CD14-positive monocyte (primary cell): ENCODE data around the gene CCDC7. TPM values are rescaled to one million over a fixed set of nuclear protein-coding genes. Genes with fewer than 3 reads are reported as not detected.
"Not testable (repeated sequence)": the region's sequence is repeated elsewhere in the genome, so short reads cannot be mapped to it uniquely, and the experiment has no call there.

Experiments
- DNase-seq, 3 donors: peaks; one replicate each; pipeline ENCODE4 v3.0.0-alpha.2; 2011 to 2022
- H2AFZ ChIP-seq: 2 replicates; pipeline ENCODE4 v1.6.0; 2012; ENCODE audit warnings: mild to moderate bottlenecking, low read depth, low read length, inconsistent platforms; ENCODE audit not compliant: insufficient read depth, poor library complexity, severe bottlenecking
- H3K27ac ChIP-seq, 2 donors: 1 replicate in 1 of 2; 2 replicates in 1 of 2; pipeline ENCODE4 v1.5.1; 2012 to 2013; ENCODE audit warnings: low read length in 2 of 2, control low read depth in 1 of 2, inconsistent platforms in 1 of 2, low read depth in 1 of 2, mild to moderate bottlenecking in 1 of 2
- H3K27me3 ChIP-seq, 2 donors: one replicate each; pipeline versions ENCODE4 v1.6.0 to v1.6.1; 2011 to 2013; ENCODE audit warnings: low read length in 2 of 2; ENCODE audit not compliant: control insufficient read depth in 2 of 2, insufficient read depth in 2 of 2
- H3K36me3 ChIP-seq, 2 donors: replicated peaks in 1 of 2; 1 replicate in 1 of 2; 2 replicates in 1 of 2; pipeline versions ENCODE4 v1.5.1 to v1.6.1; 2012 to 2013; ENCODE audit warnings: low read length in 2 of 2, control low read depth in 1 of 2, inconsistent platforms in 1 of 2, mild to moderate bottlenecking in 1 of 2; ENCODE audit not compliant: insufficient read depth in 2 of 2, control insufficient read depth in 1 of 2
- H3K4me1 ChIP-seq, 2 donors: 1 replicate in 1 of 2; 2 replicates in 1 of 2; pipeline versions ENCODE4 v1.5.1 to v1.6.1; 2012 to 2013; ENCODE audit warnings: low read length in 2 of 2, control low read depth in 1 of 2, inconsistent platforms in 1 of 2, mild to moderate bottlenecking in 1 of 2, moderate library complexity in 1 of 2; ENCODE audit not compliant: insufficient read depth in 2 of 2, control insufficient read depth in 1 of 2
- H3K4me2 ChIP-seq: replicated peaks from 2 replicates; pipeline ENCODE3; 2012; ENCODE audit warnings: low read length, moderate library complexity, mild to moderate bottlenecking; ENCODE audit not compliant: poor library complexity, severe bottlenecking; ENCODE audit errors: extremely low read depth
- H3K4me3 ChIP-seq, 3 experiments: fragments of 200-600 bp in 1 of 3; sonication (generic) in 1 of 3; replicated peaks in 1 of 3; 1 replicate in 2 of 3; 2 replicates in 1 of 3; pipeline ENCODE4 v1.5.1; 2011 to 2013; ENCODE audit warnings: low read length in 3 of 3, mild to moderate bottlenecking in 3 of 3, control low read depth in 2 of 3, low read depth in 2 of 3, inconsistent platforms in 1 of 3, moderate library complexity in 1 of 3
- H3K79me2 ChIP-seq: 2 replicates; pipeline ENCODE4 v1.6.0; 2012; ENCODE audit warnings: mild to moderate bottlenecking, control low read depth, inconsistent platforms, low read length, moderate library complexity; ENCODE audit not compliant: insufficient read depth
- H3K9ac ChIP-seq: 2 replicates; pipeline ENCODE4 v1.6.0; 2017; ENCODE audit warnings: low read length, mild to moderate bottlenecking; ENCODE audit not compliant: insufficient read depth, poor library complexity, severe bottlenecking
- H3K9me3 ChIP-seq, 2 donors: replicated peaks in 1 of 2; 1 replicate in 1 of 2; 2 replicates in 1 of 2; pipeline versions ENCODE4 v1.5.1 to v1.6.1; 2012 to 2013; ENCODE audit warnings: low read length in 2 of 2, control low read depth in 1 of 2; ENCODE audit not compliant: control insufficient read depth in 1 of 2, insufficient read depth in 1 of 2
- H4K20me1 ChIP-seq: 2 replicates; pipeline ENCODE4 v1.6.0; 2012; ENCODE audit warnings: mild to moderate bottlenecking, low read length, control low read depth, moderate library complexity; ENCODE audit not compliant: insufficient read depth
- H3K27ac Mint-ChIP-seq, 7 donors: one replicate each; pipeline ENCODE4 v1.8.0; 2020; ENCODE audit warnings: mild to moderate bottlenecking in 7 of 7, mixed read lengths in 7 of 7, moderate library complexity in 6 of 7, inconsistent platforms in 2 of 7
- H3K27me3 Mint-ChIP-seq, 3 donors: one replicate each; pipeline ENCODE4 v1.8.0; 2021 to 2022; ENCODE audit warnings: low read depth in 3 of 3, mild to moderate bottlenecking in 3 of 3, mixed read lengths in 3 of 3, moderate library complexity in 3 of 3, inconsistent platforms in 1 of 3
- H3K36me3 Mint-ChIP-seq, 2 donors: one replicate each; pipeline ENCODE4 v1.8.0; 2020; ENCODE audit warnings: mixed read lengths in 2 of 2, inconsistent platforms in 1 of 2, mild to moderate bottlenecking in 1 of 2
- H3K4me1 Mint-ChIP-seq: one replicate; pipeline ENCODE4 v1.8.0; 2020; ENCODE audit warnings: mild to moderate bottlenecking, mixed read lengths
- H3K4me3 Mint-ChIP-seq, 2 donors: one replicate each; pipeline ENCODE4 v1.8.0; 2020; ENCODE audit warnings: mild to moderate bottlenecking in 2 of 2, mixed read lengths in 2 of 2, moderate library complexity in 1 of 2
- H3K9me3 Mint-ChIP-seq, 7 donors: one replicate each; pipeline ENCODE4 v1.8.0; 2020 to 2022; ENCODE audit warnings: mixed read lengths in 7 of 7, mild to moderate bottlenecking in 6 of 7, moderate library complexity in 6 of 7, inconsistent platforms in 2 of 7
- WGBS: methylation state at CpG from one replicate; pipeline ENCODE4 v1.1.5; 2013; ENCODE audit warnings: missing lambda C conversion rate; ENCODE audit not compliant: insufficient coverage; 5-methylcytosine and 5-hydroxymethylcytosine counted together
- intact Hi-C, 2 donors: fragments of 100-400 bp; cut with micrococcal nuclease; formaldehyde crosslinking; loops; one replicate each; pipeline versions ENCODE4 v1.15.0 to v1.15.1; 2023
- polyA plus RNA-seq, 3 donors: library from polyadenylated mRNA; depleted of rRNA in 1 of 3; unstranded in 2 of 3; stranded (reverse) in 1 of 3; fragments of 300-500 nt in 2 of 3; fragments of >200 nt in 1 of 3; fragmentation: Illumina TruSeq in 2 of 3; gene quantifications; 1 replicate in 2 of 3; 2 replicates in 1 of 3; pipeline ENCODE4 v1.2.3, GENCODE V29; 2012 to 2021
- TF ChIP-seq, protein P1 (sequence below): fragments of 200-600 bp; IDR thresholded peaks from one replicate; pipeline ENCODE4 v1.8.0; 2022; ENCODE audit warnings: antibody characterized with exemption, mild to moderate bottlenecking

CCDC7 gene
- polyA plus RNA-seq, 3 donors: 1.3 to 2.3 (median 2.0) TPM

DNA sequence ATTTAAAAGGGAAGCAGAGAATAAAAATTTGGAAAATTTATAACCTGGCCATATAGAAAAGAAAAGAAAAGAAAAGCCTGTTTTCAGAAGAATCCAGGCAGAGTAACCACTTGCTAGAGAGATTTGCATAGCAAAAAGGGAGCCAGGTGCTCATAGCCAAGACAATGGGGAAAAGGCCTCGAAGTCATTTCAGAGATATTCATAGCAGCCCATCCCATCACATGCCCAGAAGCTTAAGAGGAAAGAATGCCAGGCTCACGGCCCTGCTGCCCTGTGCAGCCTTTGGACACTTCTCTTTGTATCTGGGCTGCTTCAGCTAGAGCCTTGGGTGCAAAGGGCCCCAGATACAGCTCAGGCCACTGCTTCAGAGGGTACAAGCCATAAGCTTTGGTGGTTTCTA is 159.8 kb downstream of the CCDC7 start:
- DNase-seq: no peak
- no peaks in the 10 kb centered on the region for H3K27me3 Mint-ChIP-seq

DNA sequence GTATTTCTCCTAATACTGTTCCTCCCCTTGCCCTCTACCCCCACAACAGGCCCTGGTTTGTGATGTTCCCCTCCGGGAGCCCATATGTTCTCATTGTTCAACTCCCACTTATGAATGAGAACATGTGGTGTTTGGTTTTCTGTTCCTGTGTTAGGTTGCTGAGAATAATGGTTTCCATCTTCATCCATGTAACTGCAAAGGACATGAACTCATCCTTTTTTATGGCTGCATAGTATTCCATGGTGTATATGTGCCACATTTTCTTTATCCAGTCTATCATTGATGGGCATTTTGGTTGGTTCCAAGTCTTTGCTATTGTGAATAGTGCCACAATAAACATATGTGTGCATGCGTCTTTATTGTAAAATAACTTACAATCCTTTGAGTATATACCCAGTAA is 164.6 kb downstream of the CCDC7 start:
- H3K4me1 Mint-ChIP-seq, H3K9me3 ChIP-seq, H3K4me2 ChIP-seq, H3K79me2 ChIP-seq, H3K27me3 ChIP-seq, H3K4me1 ChIP-seq, H3K27ac Mint-ChIP-seq, H3K9ac ChIP-seq, H4K20me1 ChIP-seq, H3K36me3 Mint-ChIP-seq, DNase-seq, H3K4me3 Mint-ChIP-seq, H3K4me3 ChIP-seq, H3K36me3 ChIP-seq, H2AFZ ChIP-seq, H3K27me3 Mint-ChIP-seq, H3K27ac ChIP-seq, intact Hi-C loops: not testable (repeated sequence)
- peaks cover 6 to 17% (median 12%) of the 10 kb centered on the region in 7 donors for H3K9me3 Mint-ChIP-seq
- WGBS: no CpG with 5 or more reads among the region's 2 CpGs

More for the DNA sequence above, 159.8 kb downstream of the CCDC7 start:
- peaks cover 0 to 3% of the 10 kb centered on the region in 2 donors for H3K36me3 Mint-ChIP-seq
- intact Hi-C loops: no loop called here
- H3K4me1 Mint-ChIP-seq: no peaks in the 10 kb centered on the region
- Histone ChIP-seq H3K9ac (no peak overlapping the region), H3K36me3 (no peaks in the 10 kb centered on the region), H3K79me2 (no peaks in the 10 kb centered on the region), H3K27ac (no peak overlapping the region), H3K27me3 (no peaks in the 10 kb centered on the region), H2AFZ (no peak overlapping the region), H3K4me3 (no peak overlapping the region), H3K4me1 (no peaks in the 10 kb centered on the region), H4K20me1 (no peaks in the 10 kb centered on the region), H3K4me2 (no peak overlapping the region), H3K9me3 (peaks cover 14 to 16% of the 10 kb centered on the region in 2 donors)
- peaks cover 10 to 20% (median 15%) of the 10 kb centered on the region in 7 donors for H3K9me3 Mint-ChIP-seq
- no peak overlapping the region for H3K4me3 Mint-ChIP-seq
- 73% methylated on average over 2 of the region's 2 CpGs for WGBS
- H3K27ac Mint-ChIP-seq: no peak overlapping the region
- TF ChIP-seq, protein P1, sequence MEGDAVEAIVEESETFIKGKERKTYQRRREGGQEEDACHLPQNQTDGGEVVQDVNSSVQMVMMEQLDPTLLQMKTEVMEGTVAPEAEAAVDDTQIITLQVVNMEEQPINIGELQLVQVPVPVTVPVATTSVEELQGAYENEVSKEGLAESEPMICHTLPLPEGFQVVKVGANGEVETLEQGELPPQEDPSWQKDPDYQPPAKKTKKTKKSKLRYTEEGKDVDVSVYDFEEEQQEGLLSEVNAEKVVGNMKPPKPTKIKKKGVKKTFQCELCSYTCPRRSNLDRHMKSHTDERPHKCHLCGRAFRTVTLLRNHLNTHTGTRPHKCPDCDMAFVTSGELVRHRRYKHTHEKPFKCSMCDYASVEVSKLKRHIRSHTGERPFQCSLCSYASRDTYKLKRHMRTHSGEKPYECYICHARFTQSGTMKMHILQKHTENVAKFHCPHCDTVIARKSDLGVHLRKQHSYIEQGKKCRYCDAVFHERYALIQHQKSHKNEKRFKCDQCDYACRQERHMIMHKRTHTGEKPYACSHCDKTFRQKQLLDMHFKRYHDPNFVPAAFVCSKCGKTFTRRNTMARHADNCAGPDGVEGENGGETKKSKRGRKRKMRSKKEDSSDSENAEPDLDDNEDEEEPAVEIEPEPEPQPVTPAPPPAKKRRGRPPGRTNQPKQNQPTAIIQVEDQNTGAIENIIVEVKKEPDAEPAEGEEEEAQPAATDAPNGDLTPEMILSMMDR: no peak
